ENCODE data around the gene DUSP22. TPM values are rescaled to one million over a fixed set of nuclear protein-coding genes. Genes with fewer than 3 reads are reported as not detected.

Gene DUSP22
- total RNA-seq, 1 donor from 2014 or later: 23.7 TPM

- DNase-seq: no peak
These were observed 60.7 kb downstream of the DUSP22 start for GRCh38 chr6:352896-353470.

GRCh38 chr6:353642-354614, 61.6 kb downstream of the DUSP22 start:
- no peak for DNase-seq

GRCh38 chr6:354631-355280, 62.5 kb downstream of the DUSP22 start:
- DNase-seq: no peak

GRCh38 chr6:355373-356208, 63.3 kb downstream of the DUSP22 start:
- DNase-seq: no peak

- no peak for DNase-seq
These were observed 64.6 kb downstream of the DUSP22 start for GRCh38 chr6:356828-357251.

GRCh38 chr6:357261-357790, 65.0 kb downstream of the DUSP22 start:
- DNase-seq: no peak

- no peak for DNase-seq
These were observed 65.6 kb downstream of the DUSP22 start for GRCh38 chr6:357791-358341.

- no peak for DNase-seq
These were observed 66.1 kb downstream of the DUSP22 start for GRCh38 chr6:358432-358831.

- no peak for DNase-seq
These were observed 66.6 kb downstream of the DUSP22 start for GRCh38 chr6:358847-359246.

GRCh38 chr6:359261-360035, 67.2 kb downstream of the DUSP22 start:
- DNase-seq: no peak

- no peak for DNase-seq
These were observed 68.1 kb downstream of the DUSP22 start for GRCh38 chr6:360349-360748.

GRCh38 chr6:360764-361373, 68.6 kb downstream of the DUSP22 start:
- no peak for DNase-seq

- DNase-seq: no peak
These were observed 69.3 kb downstream of the DUSP22 start for GRCh38 chr6:361411-362132.

- no peak for DNase-seq
These were observed 70.1 kb downstream of the DUSP22 start for GRCh38 chr6:362231-362923.

- no peak for DNase-seq
These were observed 70.6 kb downstream of the DUSP22 start for GRCh38 chr6:362924-363249.

GRCh38 chr6:363291-363690, 71.0 kb downstream of the DUSP22 start:
- DNase-seq: no peak

- DNase-seq: no peak
These were observed 71.6 kb downstream of the DUSP22 start for GRCh38 chr6:363909-364308.

- no peak for DNase-seq
These were observed 72.6 kb downstream of the DUSP22 start for GRCh38 chr6:364609-365540.
